ENCODE measurements around the gene INSR.

Gene INSR

DNA sequence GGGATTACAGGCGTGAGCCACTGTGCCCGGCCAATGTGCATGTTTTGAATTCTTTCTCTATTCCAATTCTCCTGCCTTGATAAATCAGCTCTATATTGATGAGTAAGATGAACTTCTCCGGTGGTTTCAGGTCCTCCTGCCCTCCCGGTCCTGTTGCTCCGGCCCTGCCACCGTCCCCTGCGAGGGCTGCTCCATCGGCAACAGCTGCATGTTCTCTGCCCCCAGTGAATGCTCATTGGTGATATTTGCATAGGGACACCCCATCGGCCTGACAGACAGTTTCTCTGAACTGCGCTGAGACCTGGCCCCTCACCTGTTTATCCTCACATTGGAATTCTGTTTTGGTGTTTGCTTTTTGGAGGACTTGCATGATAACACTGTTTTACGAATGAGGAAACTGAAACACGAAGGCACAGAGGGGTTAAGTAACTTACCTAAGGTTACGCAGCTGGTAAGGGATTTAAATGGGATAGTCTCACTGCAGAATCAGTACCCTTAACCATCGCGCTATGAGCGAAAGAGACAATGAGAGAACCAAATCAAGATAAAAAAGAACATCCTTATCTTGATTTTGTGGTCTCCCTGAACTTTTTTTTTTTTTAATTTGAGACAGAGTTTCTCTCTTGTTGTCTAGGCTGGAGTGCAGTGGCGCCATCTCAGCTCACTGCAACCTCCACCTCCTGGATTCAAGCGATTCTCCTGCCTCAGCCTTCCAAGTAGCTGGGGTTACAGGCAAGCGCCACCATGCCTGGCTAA lies 192.5 kb downstream of the INSR start:
- Histone ChIP-seq H3K9ac (ENCODE audit: low read length in 5 of 5) (no peak overlapping the region), H3K27me3 (ENCODE audit: control insufficient read depth in 5 of 5, insufficient read depth in 4 of 5, low read length in 5 of 5) (peaks cover 0 to 3% (median 0%) of the 10 kb centered on the region in 5 donors), H3K36me3 (ENCODE audit: control insufficient read depth in 5 of 5, insufficient read depth in 5 of 5, low read length in 5 of 5) (no peaks in the 10 kb centered on the region), H3K27ac (ENCODE audit: low read depth, low read length) (no peak overlapping the region), H3K4me1 (ENCODE audit: control insufficient read depth in 5 of 5, insufficient read depth in 5 of 5, low read length in 5 of 5) (peaks cover 0 to 19% (median 10%) of the 10 kb centered on the region in 5 donors), H3K4me3 (ENCODE audit: low read depth in 1 of 5, low read length in 5 of 5) (no peak overlapping the region), H3K9me3 (ENCODE audit: control insufficient read depth in 5 of 5, low read length in 5 of 5) (peaks cover 0 to 8% (median 0%) of the 10 kb centered on the region in 5 donors)

DNA sequence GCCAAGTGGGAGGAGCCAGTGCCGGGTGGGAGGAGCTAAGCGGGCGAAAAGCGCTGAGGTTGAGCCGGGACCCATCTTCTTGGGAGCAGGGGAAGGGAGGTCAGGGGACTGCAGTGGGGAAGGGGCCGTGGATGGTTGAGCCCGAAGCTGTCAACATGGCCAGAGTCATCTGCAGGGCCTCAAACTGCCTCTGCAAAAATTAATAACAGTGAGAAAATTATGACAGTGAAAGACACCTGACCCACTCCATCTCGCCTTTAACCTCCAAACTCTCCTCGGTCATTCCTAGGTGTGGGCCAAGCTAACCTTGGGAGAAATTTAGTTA lies 194.7 kb downstream of the INSR start:
- H3K9me3 ChIP-seq (ENCODE audit: control insufficient read depth in 5 of 5, low read length in 5 of 5) = peaks cover 0 to 20% (median 10%) of the 10 kb centered on the region in 5 donors
- H3K4me1 ChIP-seq (ENCODE audit: control insufficient read depth in 5 of 5, insufficient read depth in 5 of 5, low read length in 5 of 5) = peaks cover 0 to 13% (median 10%) of the 10 kb centered on the region in 5 donors
- H3K36me3 ChIP-seq (ENCODE audit: control insufficient read depth in 5 of 5, insufficient read depth in 5 of 5, low read length in 5 of 5) = no peaks in the 10 kb centered on the region
- peak overlapping the region in 4 of 5 donors; percentile 84 to 92 (median 88) for H3K9ac ChIP-seq (ENCODE audit: low read length in 5 of 5)
- peaks cover 0 to 3% (median 0%) of the 10 kb centered on the region in 5 donors for H3K27me3 ChIP-seq (ENCODE audit: control insufficient read depth in 5 of 5, insufficient read depth in 4 of 5, low read length in 5 of 5)
- peak overlapping the region; percentile 88 for H3K27ac ChIP-seq (ENCODE audit: low read depth, low read length)
- peak overlapping the region; percentile 62 to 84 (median 77) for H3K4me3 ChIP-seq (ENCODE audit: low read depth in 1 of 5, low read length in 5 of 5)

DNA sequence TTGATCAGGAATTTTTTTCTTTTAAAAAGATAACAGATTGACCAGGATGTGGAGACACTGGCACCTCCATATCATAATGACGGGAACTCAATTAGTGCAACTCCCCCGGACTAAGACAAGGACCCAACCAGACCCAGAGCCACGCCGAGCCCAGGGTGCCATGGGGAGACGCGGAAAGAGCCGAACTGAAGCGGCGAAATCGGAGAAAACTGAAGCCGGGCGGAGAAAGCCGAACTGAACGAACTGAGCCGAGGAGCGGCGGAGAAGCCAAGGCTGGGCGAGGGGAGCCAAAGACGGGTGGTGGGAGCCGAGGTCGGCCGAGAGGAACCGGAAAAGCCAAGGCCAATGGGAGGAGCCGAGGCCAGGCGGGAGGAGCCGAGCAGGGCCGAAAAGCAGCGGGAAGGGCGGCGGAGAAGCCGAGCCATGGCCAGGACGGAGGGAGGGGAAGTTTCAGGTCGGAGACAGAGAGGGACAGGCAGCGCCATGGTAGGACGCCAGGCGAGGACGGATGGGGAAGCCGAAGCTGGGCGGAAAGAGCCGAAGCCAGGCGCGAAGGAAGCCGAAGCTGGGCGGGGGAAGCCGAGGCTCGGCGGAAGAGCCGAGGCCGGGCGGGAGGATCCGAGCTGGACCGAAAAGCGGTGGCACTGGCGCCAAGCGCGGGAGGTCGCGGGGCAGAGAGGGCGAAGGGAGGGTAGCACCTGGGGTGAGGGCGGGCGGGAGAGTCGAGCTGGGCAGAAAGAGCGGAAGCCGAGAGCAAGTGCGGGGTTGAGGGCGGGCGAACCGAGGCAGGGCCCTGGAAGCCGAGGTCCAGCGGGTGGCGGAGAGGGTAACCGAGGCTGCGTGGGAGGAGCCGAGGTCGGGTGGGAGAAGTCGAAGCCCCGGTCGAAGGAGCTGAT lies 195.3 kb downstream of the INSR start:
- Histone ChIP-seq H3K4me1 (ENCODE audit: control insufficient read depth in 5 of 5, insufficient read depth in 5 of 5, low read length in 5 of 5) (peaks cover 0 to 13% (median 10%) of the 10 kb centered on the region in 5 donors), H3K36me3 (ENCODE audit: control insufficient read depth in 5 of 5, insufficient read depth in 5 of 5, low read length in 5 of 5) (no peaks in the 10 kb centered on the region), H3K9me3 (ENCODE audit: control insufficient read depth in 5 of 5, low read length in 5 of 5) (peaks cover 0 to 22% (median 10%) of the 10 kb centered on the region in 5 donors), H3K9ac (ENCODE audit: low read length in 5 of 5) (peak overlapping the region; percentile 56 to 92 (median 87)), H3K4me3 (ENCODE audit: low read depth in 1 of 5, low read length in 5 of 5) (peak overlapping the region; percentile 62 to 84 (median 77)), H3K27me3 (ENCODE audit: control insufficient read depth in 5 of 5, insufficient read depth in 4 of 5, low read length in 5 of 5) (no peaks in the 10 kb centered on the region), H3K27ac (ENCODE audit: low read depth, low read length) (peak overlapping the region; percentile 88)

DNA sequence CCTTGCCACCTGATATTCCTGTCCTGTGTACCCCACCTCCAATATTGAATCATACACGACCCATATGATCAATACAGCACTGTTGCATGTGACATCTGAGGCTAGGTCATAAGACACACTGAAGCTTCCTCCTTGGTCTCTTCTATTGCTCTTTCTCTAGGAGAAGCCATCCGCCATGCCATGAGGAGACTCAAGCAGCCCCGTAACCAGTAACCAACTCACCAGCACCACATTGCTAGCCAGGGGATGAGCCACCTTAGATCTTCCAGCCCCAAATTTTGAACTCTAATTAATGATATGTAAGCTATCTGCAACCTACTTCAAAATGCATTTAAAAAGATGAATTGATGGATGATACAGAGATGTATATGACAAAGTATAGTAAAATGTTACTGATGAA lies 196.1 kb downstream of the INSR start:
- Histone ChIP-seq H3K4me3 (ENCODE audit: low read depth in 1 of 5, low read length in 5 of 5) (peak overlapping the region in 4 of 5 donors; percentile 62 to 84 (median 73)), H3K36me3 (ENCODE audit: control insufficient read depth in 5 of 5, insufficient read depth in 5 of 5, low read length in 5 of 5) (peaks cover 0 to 2% (median 0%) of the 10 kb centered on the region in 5 donors), H3K9me3 (ENCODE audit: control insufficient read depth in 5 of 5, low read length in 5 of 5) (peaks cover 0 to 28% (median 15%) of the 10 kb centered on the region in 5 donors), H3K27ac (ENCODE audit: low read depth, low read length) (peak overlapping the region; percentile 88), H3K27me3 (ENCODE audit: control insufficient read depth in 5 of 5, insufficient read depth in 4 of 5, low read length in 5 of 5) (no peaks in the 10 kb centered on the region), H3K9ac (ENCODE audit: low read length in 5 of 5) (peak overlapping the region in 1 of 5 donors; percentile 89), H3K4me1 (ENCODE audit: control insufficient read depth in 5 of 5, insufficient read depth in 5 of 5, low read length in 5 of 5) (peaks cover 0 to 13% (median 10%) of the 10 kb centered on the region in 5 donors)

DNA sequence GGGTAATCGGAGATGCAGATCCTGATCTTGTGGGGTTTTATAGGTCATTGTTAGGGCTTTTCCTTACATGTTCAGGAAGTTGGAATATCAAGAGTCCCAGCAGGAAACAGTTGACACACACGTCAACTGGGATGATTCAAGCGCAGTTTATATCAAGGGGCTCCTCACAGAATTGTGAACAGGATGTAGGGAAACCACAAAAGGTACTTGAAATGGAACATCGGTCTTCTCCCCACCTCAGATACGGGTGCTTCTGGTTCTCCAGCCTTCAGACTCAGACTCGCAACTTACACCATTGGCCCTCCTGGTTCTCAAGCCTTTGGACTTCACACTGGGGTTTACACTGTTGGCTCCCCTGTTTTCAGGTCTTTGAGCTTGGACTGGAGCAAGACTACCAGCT lies 205.2 kb downstream of the INSR start:
- Histone ChIP-seq H3K27ac (ENCODE audit: low read depth, low read length) (no peak overlapping the region), H3K4me3 (ENCODE audit: low read depth in 1 of 5, low read length in 5 of 5) (peak overlapping the region in 4 of 5 donors; percentile 11 to 46 (median 26)), H3K36me3 (ENCODE audit: control insufficient read depth in 5 of 5, insufficient read depth in 5 of 5, low read length in 5 of 5) (peaks cover 4 to 13% (median 9%) of the 10 kb centered on the region in 5 donors), H3K9me3 (ENCODE audit: control insufficient read depth in 5 of 5, low read length in 5 of 5) (peaks cover 39 to 85% (median 69%) of the 10 kb centered on the region in 5 donors), H3K27me3 (ENCODE audit: control insufficient read depth in 5 of 5, insufficient read depth in 4 of 5, low read length in 5 of 5) (no peaks in the 10 kb centered on the region), H3K4me1 (ENCODE audit: control insufficient read depth in 5 of 5, insufficient read depth in 5 of 5, low read length in 5 of 5) (no peaks in the 10 kb centered on the region), H3K9ac (ENCODE audit: low read length in 5 of 5) (no peak overlapping the region)

DNA sequence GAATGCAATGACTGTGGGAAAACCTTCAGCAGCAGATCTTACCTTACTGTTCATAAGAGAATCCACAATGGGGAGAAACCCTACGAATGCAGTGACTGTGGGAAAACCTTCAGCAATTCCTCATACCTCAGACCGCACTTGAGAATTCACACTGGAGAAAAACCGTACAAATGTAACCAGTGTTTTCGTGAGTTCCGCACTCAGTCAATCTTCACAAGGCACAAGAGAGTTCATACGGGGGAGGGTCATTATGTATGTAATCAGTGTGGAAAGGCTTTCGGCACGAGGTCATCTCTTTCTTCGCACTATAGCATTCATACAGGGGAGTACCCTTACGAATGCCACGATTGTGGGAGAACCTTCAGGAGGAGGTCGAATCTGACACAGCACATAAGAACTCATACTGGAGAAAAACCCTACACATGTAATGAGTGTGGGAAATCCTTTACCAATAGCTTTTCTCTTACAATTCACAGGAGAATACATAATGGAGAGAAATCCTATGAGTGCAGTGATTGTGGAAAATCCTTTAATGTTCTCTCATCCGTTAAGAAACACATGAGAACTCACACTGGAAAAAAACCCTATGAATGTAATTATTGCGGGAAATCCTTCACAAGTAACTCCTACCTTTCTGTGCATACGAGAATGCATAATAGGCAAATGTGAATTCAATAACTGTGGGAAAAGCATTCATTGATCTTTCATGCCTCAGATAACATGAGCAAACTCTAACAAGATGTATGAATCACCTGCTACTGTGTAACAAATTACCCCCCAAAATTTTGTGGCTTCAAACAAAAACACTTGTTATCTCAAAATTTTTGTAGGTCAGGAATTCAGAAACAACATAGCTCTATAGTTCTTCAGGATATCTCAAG lies 210.9 kb downstream of the INSR start:
- H3K9me3 ChIP-seq (ENCODE audit: control insufficient read depth in 5 of 5, low read length in 5 of 5) = peaks cover 80 to 97% (median 93%) of the 10 kb centered on the region in 5 donors
- H3K4me1 ChIP-seq (ENCODE audit: control insufficient read depth in 5 of 5, insufficient read depth in 5 of 5, low read length in 5 of 5) = peaks cover 0 to 3% (median 0%) of the 10 kb centered on the region in 5 donors
- peaks cover 59 to 64% (median 59%) of the 10 kb centered on the region in 5 donors for H3K36me3 ChIP-seq (ENCODE audit: control insufficient read depth in 5 of 5, insufficient read depth in 5 of 5, low read length in 5 of 5)
- no peak overlapping the region for H3K27ac ChIP-seq (ENCODE audit: low read depth, low read length)
- peak overlapping the region in 1 of 5 donors; percentile 0 for H3K9ac ChIP-seq (ENCODE audit: low read length in 5 of 5)
- H3K27me3 ChIP-seq (ENCODE audit: control insufficient read depth in 5 of 5, insufficient read depth in 4 of 5, low read length in 5 of 5) = no peaks in the 10 kb centered on the region
- H3K4me3 ChIP-seq (ENCODE audit: low read depth in 1 of 5, low read length in 5 of 5) = peak overlapping the region; percentile 18 to 56 (median 52)

DNA sequence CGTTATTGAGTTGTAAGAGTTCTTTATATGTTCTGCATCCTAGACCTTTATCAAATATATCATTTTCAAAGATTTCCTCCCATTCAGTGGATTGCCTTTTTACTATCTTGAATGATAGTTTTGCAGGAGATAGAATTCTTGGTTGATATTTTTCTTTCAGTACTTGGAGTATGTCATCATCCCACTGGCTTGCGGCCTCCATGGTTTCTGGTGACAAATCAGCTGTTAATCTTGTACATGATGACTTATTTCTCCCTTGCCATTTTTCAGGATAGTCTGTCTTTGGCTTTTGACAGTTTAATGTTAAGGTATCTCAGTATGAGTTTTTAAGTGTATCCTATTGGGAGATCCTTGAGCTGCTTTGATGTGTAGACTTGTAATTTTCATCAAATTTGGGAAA lies 216.2 kb downstream of the INSR start:
- no peaks in the 10 kb centered on the region for H3K27me3 ChIP-seq (ENCODE audit: control insufficient read depth in 5 of 5, insufficient read depth in 4 of 5, low read length in 5 of 5)
- peak overlapping the region in 4 of 5 donors; percentile 22 to 56 (median 44) for H3K4me3 ChIP-seq (ENCODE audit: low read depth in 1 of 5, low read length in 5 of 5)
- peaks cover 0 to 2% (median 0%) of the 10 kb centered on the region in 5 donors for H3K4me1 ChIP-seq (ENCODE audit: control insufficient read depth in 5 of 5, insufficient read depth in 5 of 5, low read length in 5 of 5)
- H3K9ac ChIP-seq (ENCODE audit: low read length in 5 of 5) = no peak overlapping the region
- peaks cover 60 to 77% (median 72%) of the 10 kb centered on the region in 5 donors for H3K9me3 ChIP-seq (ENCODE audit: control insufficient read depth in 5 of 5, low read length in 5 of 5)
- peaks cover 50 to 100% (median 91%) of the 10 kb centered on the region in 5 donors for H3K36me3 ChIP-seq (ENCODE audit: control insufficient read depth in 5 of 5, insufficient read depth in 5 of 5, low read length in 5 of 5)
- H3K27ac ChIP-seq (ENCODE audit: low read depth, low read length) = no peak overlapping the region

DNA sequence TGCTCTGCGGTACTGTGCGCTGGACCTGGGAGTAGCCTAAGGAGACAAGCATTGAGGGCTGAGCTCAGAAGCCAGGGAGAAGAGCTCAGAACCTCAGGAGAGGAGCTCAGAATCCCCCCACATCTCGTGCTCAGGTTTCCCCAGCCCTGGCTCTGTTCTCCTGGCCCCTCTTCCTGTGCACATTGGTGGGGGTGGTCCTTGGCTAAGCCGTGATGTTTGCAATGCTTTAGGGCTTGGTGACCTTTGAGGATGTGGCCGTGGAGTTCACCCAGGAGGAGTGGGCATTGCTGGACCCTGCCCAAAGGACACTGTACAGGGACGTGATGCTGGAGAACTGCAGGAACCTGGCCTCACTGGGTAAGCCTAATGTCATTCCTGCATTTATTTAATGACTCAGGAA lies 218.1 kb downstream of the INSR start:
- no peaks in the 10 kb centered on the region for H3K27me3 ChIP-seq (ENCODE audit: control insufficient read depth in 5 of 5, insufficient read depth in 4 of 5, low read length in 5 of 5)
- peaks cover 34 to 94% (median 85%) of the 10 kb centered on the region in 5 donors for H3K36me3 ChIP-seq (ENCODE audit: control insufficient read depth in 5 of 5, insufficient read depth in 5 of 5, low read length in 5 of 5)
- H3K9ac ChIP-seq (ENCODE audit: low read length in 5 of 5) = no peak overlapping the region
- H3K4me1 ChIP-seq (ENCODE audit: control insufficient read depth in 5 of 5, insufficient read depth in 5 of 5, low read length in 5 of 5) = no peaks in the 10 kb centered on the region
- peaks cover 43 to 59% (median 54%) of the 10 kb centered on the region in 5 donors for H3K9me3 ChIP-seq (ENCODE audit: control insufficient read depth in 5 of 5, low read length in 5 of 5)
- peak overlapping the region in 2 of 5 donors; percentile 5 to 35 for H3K4me3 ChIP-seq (ENCODE audit: low read depth in 1 of 5, low read length in 5 of 5)
- no peak overlapping the region for H3K27ac ChIP-seq (ENCODE audit: low read depth, low read length)

DNA sequence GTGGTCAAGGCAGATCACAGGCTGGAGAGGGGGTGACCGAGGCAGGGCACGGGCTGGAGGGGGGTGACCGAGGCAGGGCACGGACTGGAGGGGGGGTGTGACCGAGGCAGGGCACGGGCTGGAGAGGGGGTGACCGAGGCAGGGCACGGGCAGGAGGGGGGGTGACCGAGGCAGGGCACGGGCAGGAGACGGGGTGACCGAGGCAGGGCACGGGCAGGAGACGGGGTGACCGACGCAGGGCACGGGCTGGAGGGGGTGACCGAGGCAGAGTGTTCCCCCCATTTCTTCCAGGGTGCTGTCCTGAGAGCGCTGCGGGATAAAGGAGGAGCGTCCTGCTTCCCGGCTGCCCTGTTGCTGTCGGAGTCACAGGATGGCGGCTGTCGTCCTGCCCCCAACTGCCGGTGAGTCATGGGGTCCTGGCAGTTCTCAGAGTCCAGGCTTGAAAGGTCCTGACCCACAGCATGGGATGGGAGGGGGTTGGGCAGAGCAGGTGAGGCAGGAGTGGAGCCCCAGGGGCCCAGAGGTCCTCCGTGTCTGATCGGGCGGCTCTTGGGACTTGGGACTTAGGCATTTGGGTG lies 219.4 kb downstream of the INSR start:
- Histone ChIP-seq H3K36me3 (ENCODE audit: control insufficient read depth in 5 of 5, insufficient read depth in 5 of 5, low read length in 5 of 5) (peaks cover 23 to 81% (median 71%) of the 10 kb centered on the region in 5 donors), H3K4me3 (ENCODE audit: low read depth in 1 of 5, low read length in 5 of 5) (peak overlapping the region in 1 of 5 donors; percentile 14), H3K27ac (ENCODE audit: low read depth, low read length) (no peak overlapping the region), H3K9me3 (ENCODE audit: control insufficient read depth in 5 of 5, low read length in 5 of 5) (peaks cover 31 to 45% (median 41%) of the 10 kb centered on the region in 5 donors), H3K27me3 (ENCODE audit: control insufficient read depth in 5 of 5, insufficient read depth in 4 of 5, low read length in 5 of 5) (no peaks in the 10 kb centered on the region), H3K4me1 (ENCODE audit: control insufficient read depth in 5 of 5, insufficient read depth in 5 of 5, low read length in 5 of 5) (peaks cover 0 to 12% (median 9%) of the 10 kb centered on the region in 5 donors), H3K9ac (ENCODE audit: low read length in 5 of 5) (no peak overlapping the region)

Measured in subcutaneous abdominal adipose tissue (tissue), 5 donors.